Fibroblast of skin of left biceps (primary cell): ENCODE results near the gene KASH5.
"Not testable (repeated sequence)": the region's sequence is repeated elsewhere in the genome, so short reads cannot be mapped to it uniquely, and the experiment has no call there.

Experiments
- DNase-seq, 2 experiments: peaks; one replicate each; pipeline ENCODE4 v3.0.0-alpha.2; 2013; ENCODE audit warnings: low read depth in 2 of 2

The KASH5 gene

GRCh38 chr19:49362048-49362928 lies 25.8 kb upstream of the KASH5 start, which contains the start of gene TEAD2:
TSS of gene TEAD2 (minus strand) at chr19:49362416. CDS start at chr19:49360075, 2,341 bp downstream.
- peak in 1 of 2 experiments; percentile 34 for DNase-seq

- DNase-seq, result no peak
These were observed 25.2 kb upstream of the KASH5 start for GRCh38 chr19:49362929-49363267.

- peak; percentile 97 for DNase-seq
These were observed 24.6 kb upstream of the KASH5 start, which contains the start of gene DKKL1 for GRCh38 chr19:49363268-49364082. TSS of gene DKKL1 (plus strand) at chr19:49363877. CDS start at chr19:49363999, 122 bp downstream.

- no peak for DNase-seq
These were observed 23.8 kb upstream of the KASH5 start for GRCh38 chr19:49364083-49364737.

- no peak for DNase-seq
These were observed 21.9 kb upstream of the KASH5 start for GRCh38 chr19:49366110-49366509.

GRCh38 chr19:49368711-49369358 lies 19.2 kb upstream of the KASH5 start:
- DNase-seq, result no peak

- DNase-seq, result no peak
These were observed 16.9 kb upstream of the KASH5 start for GRCh38 chr19:49371184-49371583.

GRCh38 chr19:49373174-49373573 lies 14.9 kb upstream of the KASH5 start:
- not testable (repeated sequence) for DNase-seq

- DNase-seq, result no peak
These were observed 13.2 kb upstream of the KASH5 start for GRCh38 chr19:49374665-49375434.

- DNase-seq, result no peak
These were observed 9.5 kb upstream of the KASH5 start for GRCh38 chr19:49378512-49378911.

- no peak for DNase-seq
These were observed 7.7 kb upstream of the KASH5 start for GRCh38 chr19:49380391-49380790.

- no peak for DNase-seq
These were observed 5.4 kb upstream of the KASH5 start for GRCh38 chr19:49382639-49383038.

- DNase-seq, result no peak
These were observed 4.5 kb upstream of the KASH5 start for GRCh38 chr19:49383599-49383998.

GRCh38 chr19:49389406-49389805 lies 1.4 kb downstream of the KASH5 start:
- DNase-seq, result no peak

- no peak for DNase-seq
These were observed 2.3 kb downstream of the KASH5 start for GRCh38 chr19:49390131-49390928.

GRCh38 chr19:49390929-49391359 lies 2.9 kb downstream of the KASH5 start:
- no peak for DNase-seq

- peak; percentile 20 to 28 for DNase-seq
These were observed 3.7 kb downstream of the KASH5 start for GRCh38 chr19:49391581-49392399.

GRCh38 chr19:49393881-49394280 lies 5.8 kb downstream of the KASH5 start:
- no peak for DNase-seq
